ENCODE measurements around the gene GPR157.

- TF ChIP-seq CTCF (IDR thresholded peaks at IDR 0.05; ENCODE audit: insufficient read depth, low read depth, low read length) = no peak
- no peak for TF ChIP-seq EZH2 (IDR thresholded peaks at IDR 0.05; ENCODE audit: insufficient read depth, low read length)
These were observed 58.4 kb downstream of the GPR157 start for GRCh38 chr1:9070486-9070885.
